Omental fat pad (tissue), 4 donors: ENCODE measurements around the gene SMPDL3A. TPM values are rescaled to one million over a fixed set of nuclear protein-coding genes. Genes with fewer than 3 reads are reported as not detected.
"Not testable (repeated sequence)": the region's sequence is repeated elsewhere in the genome, so short reads cannot be mapped to it uniquely, and the experiment has no call there.

Experiments used
- ATAC-seq: fragments of 150-250 bp; one replicate; pipeline ENCODE4 v1.9.1; 2016; ENCODE audit warnings: mild to moderate bottlenecking, moderate library complexity; ENCODE audit not compliant: low FRiP score
- DNase-seq: peaks from one replicate; pipeline ENCODE4 v3.0.0-alpha.2; 2019; ENCODE audit warnings: low spot score
- total RNA-seq, 4 donors: library from RNA; depleted of rRNA; stranded (reverse); fragments of >200 nt; gene quantifications; one replicate each; pipeline ENCODE4 v1.1.0, GENCODE V29; 2016
- TF ChIP-seq, protein P1 (sequence below), 3 donors: fragments of 450-650 bp; IDR thresholded peaks; one replicate each; pipeline ENCODE4 v1.5.1; 2016 to 2017; ENCODE audit warnings: antibody characterized with exemption in 3 of 3, mild to moderate bottlenecking in 3 of 3, moderate library complexity in 2 of 3

Gene SMPDL3A, protein sequence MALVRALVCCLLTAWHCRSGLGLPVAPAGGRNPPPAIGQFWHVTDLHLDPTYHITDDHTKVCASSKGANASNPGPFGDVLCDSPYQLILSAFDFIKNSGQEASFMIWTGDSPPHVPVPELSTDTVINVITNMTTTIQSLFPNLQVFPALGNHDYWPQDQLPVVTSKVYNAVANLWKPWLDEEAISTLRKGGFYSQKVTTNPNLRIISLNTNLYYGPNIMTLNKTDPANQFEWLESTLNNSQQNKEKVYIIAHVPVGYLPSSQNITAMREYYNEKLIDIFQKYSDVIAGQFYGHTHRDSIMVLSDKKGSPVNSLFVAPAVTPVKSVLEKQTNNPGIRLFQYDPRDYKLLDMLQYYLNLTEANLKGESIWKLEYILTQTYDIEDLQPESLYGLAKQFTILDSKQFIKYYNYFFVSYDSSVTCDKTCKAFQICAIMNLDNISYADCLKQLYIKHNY
- 10 to 100 TPM in 3 of 4 donors, 1 to 10 TPM in 1; 5.8 to 19.1 (median 15.1) TPM for total RNA-seq

DNA sequence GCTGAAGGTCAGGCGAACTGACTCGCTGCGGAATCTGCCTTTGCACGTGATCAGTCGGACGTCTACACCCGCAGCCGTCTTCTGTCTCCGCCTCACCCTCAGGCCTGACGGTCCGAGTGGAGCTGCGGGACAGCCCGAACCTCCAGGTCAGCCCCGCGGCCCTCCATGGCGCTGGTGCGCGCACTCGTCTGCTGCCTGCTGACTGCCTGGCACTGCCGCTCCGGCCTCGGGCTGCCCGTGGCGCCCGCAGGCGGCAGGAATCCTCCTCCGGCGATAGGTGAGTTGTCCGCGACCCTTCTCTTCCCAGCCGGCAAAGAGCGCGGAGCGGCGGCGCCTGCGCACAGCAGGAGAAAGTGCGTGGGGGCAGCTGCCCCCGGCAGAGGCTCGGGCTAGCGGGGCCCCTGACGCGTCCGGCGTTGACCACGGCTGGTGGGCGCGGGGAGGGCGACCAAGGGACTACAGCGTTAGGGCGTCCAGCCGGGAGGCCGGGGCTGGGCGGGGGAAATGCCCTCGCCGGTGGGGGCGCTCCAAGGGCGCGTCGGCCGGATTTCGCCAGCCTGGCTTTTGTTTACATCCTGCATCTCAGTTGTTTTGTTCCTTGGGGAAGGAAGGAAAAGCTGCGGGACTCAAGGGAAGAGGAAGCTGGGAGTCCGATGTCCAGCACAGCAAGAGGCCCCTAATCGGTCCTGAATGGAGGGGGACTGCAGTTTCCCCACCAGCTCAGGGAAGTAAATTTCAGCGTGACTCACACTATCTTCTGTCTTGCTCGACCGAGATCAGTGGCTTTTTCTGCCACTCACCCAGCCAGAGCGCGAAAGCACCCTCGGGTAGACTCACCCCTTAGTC is at the start of gene SMPDL3A:
TSS of gene SMPDL3A (plus strand) at position 77 of the 846 bp plus-strand sequence. CDS start at position 166, 89 bp downstream.
- TF ChIP-seq, protein P1, sequence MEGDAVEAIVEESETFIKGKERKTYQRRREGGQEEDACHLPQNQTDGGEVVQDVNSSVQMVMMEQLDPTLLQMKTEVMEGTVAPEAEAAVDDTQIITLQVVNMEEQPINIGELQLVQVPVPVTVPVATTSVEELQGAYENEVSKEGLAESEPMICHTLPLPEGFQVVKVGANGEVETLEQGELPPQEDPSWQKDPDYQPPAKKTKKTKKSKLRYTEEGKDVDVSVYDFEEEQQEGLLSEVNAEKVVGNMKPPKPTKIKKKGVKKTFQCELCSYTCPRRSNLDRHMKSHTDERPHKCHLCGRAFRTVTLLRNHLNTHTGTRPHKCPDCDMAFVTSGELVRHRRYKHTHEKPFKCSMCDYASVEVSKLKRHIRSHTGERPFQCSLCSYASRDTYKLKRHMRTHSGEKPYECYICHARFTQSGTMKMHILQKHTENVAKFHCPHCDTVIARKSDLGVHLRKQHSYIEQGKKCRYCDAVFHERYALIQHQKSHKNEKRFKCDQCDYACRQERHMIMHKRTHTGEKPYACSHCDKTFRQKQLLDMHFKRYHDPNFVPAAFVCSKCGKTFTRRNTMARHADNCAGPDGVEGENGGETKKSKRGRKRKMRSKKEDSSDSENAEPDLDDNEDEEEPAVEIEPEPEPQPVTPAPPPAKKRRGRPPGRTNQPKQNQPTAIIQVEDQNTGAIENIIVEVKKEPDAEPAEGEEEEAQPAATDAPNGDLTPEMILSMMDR (IDR thresholded peaks at IDR 0.05), result no peak
- peak; percentile 24 for DNase-seq
- peak; percentile 93 for ATAC-seq

DNA sequence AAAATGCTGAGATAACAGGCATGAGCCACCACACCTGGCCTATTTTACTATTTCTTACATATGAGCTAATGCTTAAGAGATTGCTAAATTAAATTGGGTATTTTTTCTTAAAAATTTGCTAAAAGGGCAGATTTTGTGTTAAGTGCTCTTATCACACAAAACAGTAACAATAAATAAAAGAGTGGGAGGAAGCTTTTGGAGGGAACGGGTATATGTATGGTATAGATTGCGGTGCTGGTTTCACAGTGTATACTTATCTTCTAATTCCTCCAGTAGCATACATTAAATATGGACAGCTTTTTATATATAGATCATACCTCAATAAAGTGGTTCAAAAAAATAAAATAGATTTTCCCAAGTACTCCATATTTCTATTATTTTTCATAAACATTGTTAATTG is 49.0 kb upstream of the SMPDL3A start:
- DNase-seq (no peak), ATAC-seq (no peak)
- TF ChIP-seq, protein P1 (IDR thresholded peaks at IDR 0.05), result no peak

DNA sequence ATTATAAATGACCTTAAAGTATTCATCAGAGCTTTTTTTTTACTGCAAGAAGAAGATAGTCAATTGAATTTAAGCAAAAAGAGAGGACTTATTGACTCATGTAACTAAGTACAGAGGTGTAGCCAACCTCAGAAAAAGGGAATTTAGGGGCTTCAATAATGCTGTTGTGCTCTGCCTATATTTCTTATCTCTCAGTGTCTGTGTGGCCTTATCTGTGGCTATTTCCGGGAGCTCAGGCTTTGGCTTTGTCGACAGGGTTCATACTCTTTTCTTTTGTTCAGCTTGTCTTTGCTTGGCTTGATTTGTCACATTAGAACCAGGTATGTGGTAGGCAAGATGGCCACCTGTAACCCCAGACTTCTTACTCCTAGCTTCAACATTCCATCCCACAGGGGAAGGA is 48.1 kb upstream of the SMPDL3A start:
- ATAC-seq, result no peak
- no peak for DNase-seq
- TF ChIP-seq, protein P1 (IDR thresholded peaks at IDR 0.05), result no peak

DNA sequence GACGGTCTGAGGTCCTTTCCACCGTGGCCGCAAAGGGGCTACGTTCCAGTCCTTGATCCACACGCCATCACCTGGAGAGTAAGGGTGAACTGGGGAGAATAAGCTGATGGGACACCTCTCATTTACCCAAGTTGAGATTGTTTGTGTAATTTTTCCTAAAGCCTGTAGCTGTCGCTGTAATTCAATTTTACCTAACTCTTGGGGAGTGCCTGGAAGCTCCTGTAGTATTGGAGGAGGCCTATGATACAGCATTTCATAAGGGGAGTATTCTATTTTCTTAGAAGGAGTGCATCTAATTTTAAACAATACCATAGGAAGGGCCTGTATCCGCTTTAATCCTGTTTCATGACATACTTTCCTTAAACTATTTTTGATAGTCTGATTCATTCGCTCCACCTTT is 44.8 kb upstream of the SMPDL3A start:
- DNase-seq, ATAC-seq: not testable (repeated sequence)

DNA sequence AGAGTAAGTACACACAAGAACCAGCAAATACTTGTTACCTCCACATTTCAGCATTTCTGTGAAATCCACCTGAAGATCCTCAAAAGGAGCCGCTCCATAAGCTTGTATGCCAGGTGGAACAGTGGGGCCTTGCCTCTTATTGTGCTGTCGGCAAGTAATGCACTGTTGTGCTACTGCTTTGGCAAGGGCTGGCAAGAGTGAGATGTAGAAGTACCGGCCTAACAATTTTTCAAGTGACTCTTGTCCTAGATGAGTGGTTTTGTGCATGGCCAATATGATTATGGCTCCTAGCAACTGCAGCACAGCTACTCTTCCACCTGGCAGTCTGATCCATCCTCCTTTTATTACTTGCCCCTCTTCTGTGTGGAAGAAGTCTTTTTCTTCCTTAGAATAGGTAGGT is 44.2 kb upstream of the SMPDL3A start:
- DNase-seq, ATAC-seq: not testable (repeated sequence)

DNA sequence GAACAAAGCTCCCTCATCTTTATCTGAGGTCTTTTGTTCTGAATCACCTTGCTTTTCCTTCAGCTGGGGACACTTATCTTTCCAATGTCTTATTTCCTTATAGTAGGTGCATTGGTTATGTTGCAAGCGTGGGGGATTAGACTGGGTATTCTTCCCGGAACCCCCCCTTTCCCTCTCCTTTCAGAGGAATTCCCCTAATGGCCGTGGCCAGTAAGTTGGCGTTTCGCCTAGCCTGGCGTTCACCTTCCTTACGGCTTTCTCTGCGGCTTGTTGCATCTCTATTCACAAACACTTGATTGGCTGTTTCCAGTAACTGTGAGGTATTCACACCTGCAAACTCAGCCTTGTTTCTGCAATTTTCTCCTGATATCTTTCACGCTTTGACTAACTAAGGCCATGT is 42.4 kb upstream of the SMPDL3A start:
- no peak for ATAC-seq
- no peak for DNase-seq
- TF ChIP-seq, protein P1 (IDR thresholded peaks at IDR 0.05), result no peak

DNA sequence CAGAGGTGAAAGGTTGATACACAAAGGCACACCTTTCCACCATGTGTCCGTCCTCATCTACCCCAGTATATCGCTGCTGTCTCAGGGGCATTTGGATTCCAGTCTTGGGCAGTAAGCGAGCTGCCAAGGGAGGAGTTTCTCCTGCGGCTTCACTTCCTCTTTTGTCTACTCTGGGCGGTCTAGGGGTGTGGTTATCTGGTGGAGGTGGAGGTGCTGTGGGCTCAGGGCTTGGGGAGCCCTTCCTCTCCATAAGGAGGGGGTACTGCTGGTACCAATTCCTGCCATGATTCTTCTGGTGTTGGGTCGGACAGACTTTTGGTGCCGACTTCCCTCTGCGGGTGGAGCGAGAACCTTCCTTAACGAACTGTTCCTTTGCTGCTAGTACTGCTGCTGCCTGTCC is 41.5 kb upstream of the SMPDL3A start:
- TF ChIP-seq, protein P1 (IDR thresholded peaks at IDR 0.05), result no peak
- no peak for ATAC-seq
- no peak for DNase-seq

DNA sequence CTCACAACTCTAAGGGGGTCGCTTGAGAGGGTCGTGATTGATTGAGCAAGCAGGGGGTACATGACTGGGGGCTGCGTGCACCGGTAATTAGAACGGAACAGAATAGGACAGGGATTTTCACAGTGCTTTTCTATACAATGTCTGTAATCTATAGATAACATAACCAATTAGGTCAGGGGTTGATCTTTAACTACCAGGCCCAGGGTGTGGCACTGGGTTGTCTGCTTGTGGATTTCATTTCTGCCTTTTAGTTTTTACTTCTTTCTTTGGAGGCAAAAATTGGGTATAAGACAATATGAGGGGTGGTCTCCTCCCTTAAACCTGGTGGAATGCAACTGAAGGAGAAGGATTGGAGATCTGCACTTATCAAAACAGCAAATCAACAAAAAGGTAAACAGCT is 40.1 kb upstream of the SMPDL3A start:
- not testable (repeated sequence) for DNase-seq, ATAC-seq
